Gastrocnemius medialis (tissue), 4 donors: ENCODE data around the gene KRTAP20-3. TPM values are rescaled to one million over a fixed set of nuclear protein-coding genes. Genes with fewer than 3 reads are reported as not detected.

ENCODE experiments used
- ATAC-seq, 2 donors: fragments of 150-250 bp; one replicate each; pipeline ENCODE4 v1.9.1; 2016
- DNase-seq, 2 donors: peaks; one replicate each; pipeline ENCODE4 v3.0.0-alpha.2; 2019
- H3K27ac ChIP-seq, 4 donors: fragments of 200-600 bp; sonication (generic); 1 replicate in 1 of 4; 2 replicates in 3 of 4; pipeline ENCODE4 v1.5.1; 2016 to 2018; ENCODE audit warnings: mild to moderate bottlenecking in 2 of 4, moderate library complexity in 1 of 4
- H3K27me3 ChIP-seq, 3 donors: fragments of 200-600 bp; sonication (generic) in 2 of 3; 1 replicate in 1 of 3; 2 replicates in 2 of 3; pipeline versions ENCODE4 v1.5.1 to v1.6.0; 2016 to 2019; ENCODE audit warnings: mild to moderate bottlenecking in 1 of 3, moderate library complexity in 1 of 3
- H3K36me3 ChIP-seq, 2 donors: fragments of 200-600 bp; sonication (generic) in 1 of 2; one replicate each; pipeline ENCODE4 v1.5.1; 2017 to 2018
- H3K4me1 ChIP-seq, 2 donors: fragments of 200-600 bp; sonication (generic) in 1 of 2; one replicate each; pipeline ENCODE4 v1.5.1; 2016 to 2017; ENCODE audit warnings: mild to moderate bottlenecking in 2 of 2
- H3K4me3 ChIP-seq, 4 donors: fragments of 200-600 bp; sonication (generic) in 3 of 4; 1 replicate in 1 of 4; 2 replicates in 3 of 4; pipeline ENCODE4 v1.5.1; 2016 to 2019; ENCODE audit warnings: mild to moderate bottlenecking in 2 of 4
- H3K9me3 ChIP-seq, 3 donors: fragments of 200-600 bp; sonication (generic) in 2 of 3; 1 replicate in 1 of 3; 2 replicates in 2 of 3; pipeline ENCODE4 v1.5.1; 2016 to 2019
- CTCF ChIP-seq, 5 experiments: fragments of 450-650 bp in 3 of 5; fragments of 200-600 bp in 2 of 5; sonication (generic) in 2 of 5; IDR thresholded peaks in 4 of 5; conservative IDR thresholded peaks in 1 of 5; 1 replicate in 4 of 5; 2 replicates in 1 of 5; pipeline ENCODE4 v1.5.1; 2016 to 2019; ENCODE audit warnings: antibody characterized with exemption in 5 of 5, mild to moderate bottlenecking in 3 of 5, moderate library complexity in 3 of 5
- POLR2A ChIP-seq, 2 donors: fragments of 450-650 bp; IDR thresholded peaks; one replicate each; pipeline ENCODE4 v1.6.1; 2017; ENCODE audit warnings: antibody characterized with exemption in 2 of 2, mild to moderate bottlenecking in 2 of 2, moderate library complexity in 2 of 2
- in situ Hi-C, 4 donors: fragments of 200-750 bp; cut with MboI; loops; one replicate each; pipeline versions ENCODE4 v1.15.0 to v1.8.0; 2017; ENCODE audit warnings: low sequenced_read_pairs in 4 of 4
- intact Hi-C: fragments of 100-400 bp; cut with DNase I; formaldehyde crosslinking; loops from one replicate; pipeline ENCODE4 v1.15.1; 2023; ENCODE audit warnings: low total_unique reads
- total RNA-seq, 4 donors: library from RNA; depleted of rRNA; stranded (reverse); fragments of >200 nt; gene quantifications; one replicate each; pipeline versions ENCODE4 v1.1.0 to v1.2.3, GENCODE V29; 2016

Gene KRTAP20-3
- total RNA-seq, 4 donors from 2014 or later: not detected

GRCh38 chr21:30613836-30614235 is 28.8 kb upstream of the KRTAP20-3 start, which contains the start of gene KRTAP6-1:
TSS of gene KRTAP6-1 (minus strand) at chr21:30613930. CDS start at chr21:30613904, 26 bp downstream.
- no peak for TF ChIP-seq CTCF (IDR thresholded peaks at IDR 0.05 in 4 of 5, conservative IDR thresholded peaks at IDR 0.05 in 1 of 5)
- Histone ChIP-seq H3K9me3 (no peaks in the 10 kb centered on the region), H3K27me3 (no peaks in the 10 kb centered on the region), H3K4me3 (no peak within 1 kb of the TSS), H3K36me3 (no peaks in the 10 kb centered on the region), H3K27ac (no peak within 1 kb of the TSS), H3K4me1 (no peaks in the 10 kb centered on the region)
- intact Hi-C loops (no loop called here), in situ Hi-C loops (no loop called here)
- no peak for ATAC-seq
- no peak for DNase-seq

- Histone ChIP-seq H3K36me3 (no peaks in the 10 kb centered on the region), H3K4me3 (no peak overlapping the region), H3K9me3 (no peaks in the 10 kb centered on the region), H3K4me1 (no peaks in the 10 kb centered on the region), H3K27me3 (no peaks in the 10 kb centered on the region), H3K27ac (no peak overlapping the region)
- in situ Hi-C loops: no loop called here
- ATAC-seq (no peak), DNase-seq (no peak)
- TF ChIP-seq POLR2A (IDR thresholded peaks at IDR 0.05) (no peak), CTCF (IDR thresholded peaks at IDR 0.05 in 4 of 5, conservative IDR thresholded peaks at IDR 0.05 in 1 of 5) (no peak)
- intact Hi-C loops: no loop called here
Measured at GRCh38 chr21:30615199-30615598, 27.5 kb upstream of the KRTAP20-3 start.

- in situ Hi-C loops: no loop called here
- no peak for ATAC-seq
Measured at GRCh38 chr21:30616125-30616524, 26.5 kb upstream of the KRTAP20-3 start, which contains the start of gene KRTAP20-1. TSS of gene KRTAP20-1 (plus strand) at chr21:30616425. CDS start at chr21:30616455, 30 bp downstream.

GRCh38 chr21:30620080-30620479 is 22.6 kb upstream of the KRTAP20-3 start:
- in situ Hi-C loops: no loop called here
- no peaks in the 10 kb centered on the region for H3K36me3 ChIP-seq
- no peak for ATAC-seq
- H3K27me3 ChIP-seq: no peaks in the 10 kb centered on the region
- intact Hi-C loops: no loop called here
- no peak overlapping the region for H3K4me3 ChIP-seq
- no peak for TF ChIP-seq POLR2A (IDR thresholded peaks at IDR 0.05)
- TF ChIP-seq CTCF (IDR thresholded peaks at IDR 0.05 in 4 of 5, conservative IDR thresholded peaks at IDR 0.05 in 1 of 5): no peak
- H3K4me1 ChIP-seq: no peaks in the 10 kb centered on the region
- no peak overlapping the region for H3K27ac ChIP-seq
- no peak for DNase-seq
- no peaks in the 10 kb centered on the region for H3K9me3 ChIP-seq

More at GRCh38 chr21:30616125-30616524, 26.5 kb upstream of the KRTAP20-3 start, which contains the start of gene KRTAP20-1:
- Histone ChIP-seq H3K4me3 (no peak within 1 kb of the TSS), H3K4me1 (no peaks in the 10 kb centered on the region), H3K27ac (no peak within 1 kb of the TSS), H3K27me3 (no peaks in the 10 kb centered on the region), H3K36me3 (no peaks in the 10 kb centered on the region), H3K9me3 (no peaks in the 10 kb centered on the region)
- DNase-seq: no peak
- intact Hi-C loops: no loop called here
- TF ChIP-seq CTCF (IDR thresholded peaks at IDR 0.05 in 4 of 5, conservative IDR thresholded peaks at IDR 0.05 in 1 of 5) (no peak), POLR2A (IDR thresholded peaks at IDR 0.05) (no peak)

- H3K4me1 ChIP-seq: no peaks in the 10 kb centered on the region
- no peaks in the 10 kb centered on the region for H3K36me3 ChIP-seq
- TF ChIP-seq CTCF (IDR thresholded peaks at IDR 0.05 in 4 of 5, conservative IDR thresholded peaks at IDR 0.05 in 1 of 5) (no peak), POLR2A (IDR thresholded peaks at IDR 0.05) (no peak)
- H3K4me3 ChIP-seq: no peak within 1 kb of the TSS
- no peaks in the 10 kb centered on the region for H3K27me3 ChIP-seq
- H3K9me3 ChIP-seq: no peaks in the 10 kb centered on the region
- intact Hi-C loops: no loop called here
- ATAC-seq: no peak
- in situ Hi-C loops: no loop called here
- no peak within 1 kb of the TSS for H3K27ac ChIP-seq
- DNase-seq: no peak
Measured at GRCh38 chr21:30620522-30620921, 22.1 kb upstream of the KRTAP20-3 start, which contains the start of gene KRTAP20-4. TSS of gene KRTAP20-4 (plus strand) at chr21:30620627.
